ENCODE data around the gene RAPGEF6. TPM values are rescaled to one million over a fixed set of nuclear protein-coding genes. Genes with fewer than 3 reads are reported as not detected.

RAPGEF6 gene
- total and polyA plus RNA-seq, 2 experiments from 2014 or later: 9.5 to 20.3 TPM

GRCh38 chr5:131377346-131377745 is 257.7 kb downstream of the RAPGEF6 start:
- H3K4me2 ChIP-seq: no peak overlapping the region

More at GRCh38 chr5:131377346-131377745, 257.7 kb downstream of the RAPGEF6 start:
- Histone ChIP-seq H3K4me1 (ENCODE audit: insufficient read depth) (no peaks in the 10 kb centered on the region; the same call in 1 of the 2 replicates), H4K20me1 (replicated peaks; ENCODE audit: insufficient read depth) (no peaks in the 10 kb centered on the region), H2AFZ (no peak overlapping the region), H3K27ac (ENCODE audit: low read depth) (no peak overlapping the region), H3K79me2 (replicated peaks; ENCODE audit: insufficient read depth) (no peaks in the 10 kb centered on the region), H3K4me3 (no peak overlapping the region), H3K27me3 (ENCODE audit: insufficient read depth) (no peaks in the 10 kb centered on the region), H3F3A (replicated peaks; ENCODE audit: low read depth) (no peaks in the 10 kb centered on the region), H3K9me2 (ENCODE audit: insufficient read depth) (no peaks in the 10 kb centered on the region), H3K36me3 (ENCODE audit: insufficient read depth) (no peaks in the 10 kb centered on the region)
- H3K27me3 Mint-ChIP-seq (ENCODE audit: insufficient read depth, low read depth, poor library complexity): no peaks in the 10 kb centered on the region
- no peak overlapping the region for H3K27ac Mint-ChIP-seq
- TF ChIP-seq EZH2 (IDR thresholded peaks at IDR 0.05; ENCODE audit: low read depth, unreplicated experiment) (no peak), CREB1 (CRISPR knock-in tag; IDR thresholded peaks at IDR 0.05; ENCODE audit: low read depth) (no peak), ZNF114 (CRISPR knock-in tag; IDR thresholded peaks at IDR 0.05) (no peak), JUNB (IDR thresholded peaks at IDR 0.05; ENCODE audit: unreplicated experiment) (no peak), POLR2AphosphoS5 (IDR thresholded peaks at IDR 0.05; ENCODE audit: low read depth) (no peak), REST (IDR thresholded peaks at IDR 0.05; ENCODE audit: unreplicated experiment) (no peak), CTCF (conservative IDR thresholded peaks at IDR 0.05; ENCODE audit: low read depth in 2 of 2) (no peak), ZNF331 (CRISPR knock-in tag; IDR thresholded peaks at IDR 0.05; ENCODE audit: low read depth) (no peak), EZH2phosphoT487 (IDR thresholded peaks at IDR 0.05; ENCODE audit: unreplicated experiment) (no peak), NANOG (IDR thresholded peaks at IDR 0.05; ENCODE audit: borderline replicate concordance) (no peak), ETS1 (IDR thresholded peaks at IDR 0.05) (no peak)
- no peaks in the 10 kb centered on the region for H3K36me3 Mint-ChIP-seq (ENCODE audit: low read depth)
- H3K4me3 Mint-ChIP-seq: no peak overlapping the region
- H3K9me3 Mint-ChIP-seq: no peaks in the 10 kb centered on the region
- ATAC-seq (no peak), DNase-seq (ENCODE audit: low spot score) (no peak)
- H3K4me1 Mint-ChIP-seq: peaks cover 9% of the 10 kb centered on the region; the same call in 2 of the 3 replicates

All from GM23338 (cell line).